ENCODE measurements around the gene OXER1. TPM values are rescaled to one million over a fixed set of nuclear protein-coding genes. Genes with fewer than 3 reads are reported as not detected.

OXER1 gene
- total and polyA plus RNA-seq, 4 donors = 2.2 to 8.1 (median 6.7) TPM

DNA sequence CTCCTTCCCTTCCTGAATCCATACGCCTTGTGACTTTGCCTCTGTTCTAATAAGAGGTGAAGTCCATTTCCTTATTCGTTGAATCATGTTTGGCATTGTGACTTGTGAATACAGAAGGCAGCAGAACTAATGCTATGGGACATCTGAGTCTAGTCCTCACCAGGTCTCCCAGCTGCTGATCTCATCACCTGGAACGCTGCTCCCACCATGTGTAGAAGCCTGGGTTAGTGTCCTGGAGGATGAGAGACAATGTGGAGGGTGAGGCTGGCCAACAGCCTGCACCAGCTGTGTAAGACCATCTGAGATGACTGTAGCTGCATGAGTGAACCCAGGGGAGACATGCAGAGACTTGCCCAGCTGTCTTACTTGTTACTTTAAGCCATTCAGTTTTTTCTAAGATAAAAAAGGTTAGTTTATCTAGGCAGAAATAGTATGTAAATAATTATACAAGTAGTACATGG is 31.9 kb upstream of the OXER1 start:
- H3K9me3 ChIP-seq (ENCODE audit: control insufficient read depth in 4 of 4, low read length in 3 of 4) = no peaks in the 10 kb centered on the region
- WGBS = 26% methylated on average over 3 of the region's 3 CpGs
- DNase-seq (ENCODE audit: low spot score) = no peak
- H3K27me3 ChIP-seq (ENCODE audit: control insufficient read depth in 4 of 4, insufficient read depth in 4 of 4, low read length in 3 of 4) = no peaks in the 10 kb centered on the region
- peak overlapping the region in 2 of 3 donors; percentile 14 to 83 for H3K4me3 ChIP-seq (ENCODE audit: low read depth in 1 of 3, low read length in 3 of 3)
- H3K9ac ChIP-seq (ENCODE audit: low read depth in 1 of 2, low read length in 2 of 2) = peak overlapping the region; percentile 72 to 90
- TF ChIP-seq FOXA2 (IDR thresholded peaks at IDR 0.05) = no peak
- TF ChIP-seq, protein P1, sequence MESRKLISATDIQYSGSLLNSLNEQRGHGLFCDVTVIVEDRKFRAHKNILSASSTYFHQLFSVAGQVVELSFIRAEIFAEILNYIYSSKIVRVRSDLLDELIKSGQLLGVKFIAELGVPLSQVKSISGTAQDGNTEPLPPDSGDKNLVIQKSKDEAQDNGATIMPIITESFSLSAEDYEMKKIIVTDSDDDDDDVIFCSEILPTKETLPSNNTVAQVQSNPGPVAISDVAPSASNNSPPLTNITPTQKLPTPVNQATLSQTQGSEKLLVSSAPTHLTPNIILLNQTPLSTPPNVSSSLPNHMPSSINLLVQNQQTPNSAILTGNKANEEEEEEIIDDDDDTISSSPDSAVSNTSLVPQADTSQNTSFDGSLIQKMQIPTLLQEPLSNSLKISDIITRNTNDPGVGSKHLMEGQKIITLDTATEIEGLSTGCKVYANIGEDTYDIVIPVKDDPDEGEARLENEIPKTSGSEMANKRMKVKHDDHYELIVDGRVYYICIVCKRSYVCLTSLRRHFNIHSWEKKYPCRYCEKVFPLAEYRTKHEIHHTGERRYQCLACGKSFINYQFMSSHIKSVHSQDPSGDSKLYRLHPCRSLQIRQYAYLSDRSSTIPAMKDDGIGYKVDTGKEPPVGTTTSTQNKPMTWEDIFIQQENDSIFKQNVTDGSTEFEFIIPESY (IDR thresholded peaks at IDR 0.05) = no peak
- no peak for TF ChIP-seq MAX (IDR thresholded peaks at IDR 0.05)
- no peak for TF ChIP-seq HNF4G (IDR thresholded peaks at IDR 0.05)
- no peak for TF ChIP-seq HNF4A (conservative IDR thresholded peaks at IDR 0.05)
- TF ChIP-seq, protein P2, sequence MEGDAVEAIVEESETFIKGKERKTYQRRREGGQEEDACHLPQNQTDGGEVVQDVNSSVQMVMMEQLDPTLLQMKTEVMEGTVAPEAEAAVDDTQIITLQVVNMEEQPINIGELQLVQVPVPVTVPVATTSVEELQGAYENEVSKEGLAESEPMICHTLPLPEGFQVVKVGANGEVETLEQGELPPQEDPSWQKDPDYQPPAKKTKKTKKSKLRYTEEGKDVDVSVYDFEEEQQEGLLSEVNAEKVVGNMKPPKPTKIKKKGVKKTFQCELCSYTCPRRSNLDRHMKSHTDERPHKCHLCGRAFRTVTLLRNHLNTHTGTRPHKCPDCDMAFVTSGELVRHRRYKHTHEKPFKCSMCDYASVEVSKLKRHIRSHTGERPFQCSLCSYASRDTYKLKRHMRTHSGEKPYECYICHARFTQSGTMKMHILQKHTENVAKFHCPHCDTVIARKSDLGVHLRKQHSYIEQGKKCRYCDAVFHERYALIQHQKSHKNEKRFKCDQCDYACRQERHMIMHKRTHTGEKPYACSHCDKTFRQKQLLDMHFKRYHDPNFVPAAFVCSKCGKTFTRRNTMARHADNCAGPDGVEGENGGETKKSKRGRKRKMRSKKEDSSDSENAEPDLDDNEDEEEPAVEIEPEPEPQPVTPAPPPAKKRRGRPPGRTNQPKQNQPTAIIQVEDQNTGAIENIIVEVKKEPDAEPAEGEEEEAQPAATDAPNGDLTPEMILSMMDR (IDR thresholded peaks at IDR 0.05; ENCODE audit: low read depth, low read length, missing input control) = no peak
- TF ChIP-seq NR2F2 (IDR thresholded peaks at IDR 0.05) = no peak
- no peak for TF ChIP-seq ATF3 (IDR thresholded peaks at IDR 0.05)
- no peak for TF ChIP-seq SP1 (IDR thresholded peaks at IDR 0.05)
- no peak for TF ChIP-seq GABPA (IDR thresholded peaks at IDR 0.05 in 1 of 2, conservative IDR thresholded peaks at IDR 0.05 in 1 of 2)
- peaks cover 5 to 26% (median 15%) of the 10 kb centered on the region in 4 donors for H3K4me1 ChIP-seq (ENCODE audit: control insufficient read depth in 4 of 4, insufficient read depth in 4 of 4, low read length in 3 of 4)
- H3K27ac ChIP-seq (ENCODE audit: low read depth in 1 of 2, low read length in 2 of 2) = peak overlapping the region; percentile 10 to 64
- peaks cover 0 to 5% (median 0%) of the 10 kb centered on the region in 4 donors for H3K36me3 ChIP-seq (ENCODE audit: control insufficient read depth in 4 of 4, insufficient read depth in 3 of 4, low read depth in 1 of 4, low read length in 3 of 4)

DNA sequence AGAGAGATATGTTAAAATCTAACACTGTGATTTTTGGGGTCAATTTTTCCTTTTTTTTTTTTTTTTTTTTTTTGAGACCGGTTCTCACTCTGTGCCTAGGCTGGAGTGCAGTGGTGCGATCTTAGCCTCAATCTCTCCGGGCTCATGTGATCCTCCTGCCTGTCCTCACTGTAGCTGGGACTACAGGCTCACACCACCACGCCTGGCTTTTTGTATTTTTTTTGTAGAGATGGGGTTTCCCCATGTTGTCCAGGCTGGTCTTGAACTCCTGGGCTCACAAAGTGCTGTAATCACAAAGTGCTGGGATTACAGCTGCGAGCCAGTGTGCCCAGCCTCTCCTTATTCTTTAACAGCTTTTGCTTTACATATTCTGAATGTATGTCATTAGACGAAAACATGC is 31.3 kb upstream of the OXER1 start:
- peak overlapping the region in 2 of 3 donors; percentile 63 to 83 for H3K4me3 ChIP-seq (ENCODE audit: low read depth in 1 of 3, low read length in 3 of 3)
- H3K27me3 ChIP-seq (ENCODE audit: control insufficient read depth in 4 of 4, insufficient read depth in 4 of 4, low read length in 3 of 4) = no peaks in the 10 kb centered on the region
- H3K9ac ChIP-seq (ENCODE audit: low read depth in 1 of 2, low read length in 2 of 2) = peak overlapping the region; percentile 72 to 90
- DNase-seq (ENCODE audit: low spot score) = no peak
- peaks cover 0 to 5% (median 0%) of the 10 kb centered on the region in 4 donors for H3K36me3 ChIP-seq (ENCODE audit: control insufficient read depth in 4 of 4, insufficient read depth in 3 of 4, low read depth in 1 of 4, low read length in 3 of 4)
- WGBS = 38% methylated on average over 6 of the region's 6 CpGs
- peak overlapping the region in 1 of 2 donors; percentile 97 for H3K27ac ChIP-seq (ENCODE audit: low read depth in 1 of 2, low read length in 2 of 2)
- H3K9me3 ChIP-seq (ENCODE audit: control insufficient read depth in 4 of 4, low read length in 3 of 4) = no peaks in the 10 kb centered on the region
- TF ChIP-seq YY1 (IDR thresholded peaks at IDR 0.05) (no peak), HNF4G (IDR thresholded peaks at IDR 0.05) (no peak), ATF3 (IDR thresholded peaks at IDR 0.05) (no peak), JUND (IDR thresholded peaks at IDR 0.05) (no peak), GABPA (IDR thresholded peaks at IDR 0.05 in 1 of 2, conservative IDR thresholded peaks at IDR 0.05 in 1 of 2) (no peak), EGR1 (IDR thresholded peaks at IDR 0.05; ENCODE audit: low read depth in 2 of 2) (no peak), FOXA1 (IDR thresholded peaks at IDR 0.05) (no peak), SP1 (IDR thresholded peaks at IDR 0.05) (no peak)
- TF ChIP-seq, protein P3, sequence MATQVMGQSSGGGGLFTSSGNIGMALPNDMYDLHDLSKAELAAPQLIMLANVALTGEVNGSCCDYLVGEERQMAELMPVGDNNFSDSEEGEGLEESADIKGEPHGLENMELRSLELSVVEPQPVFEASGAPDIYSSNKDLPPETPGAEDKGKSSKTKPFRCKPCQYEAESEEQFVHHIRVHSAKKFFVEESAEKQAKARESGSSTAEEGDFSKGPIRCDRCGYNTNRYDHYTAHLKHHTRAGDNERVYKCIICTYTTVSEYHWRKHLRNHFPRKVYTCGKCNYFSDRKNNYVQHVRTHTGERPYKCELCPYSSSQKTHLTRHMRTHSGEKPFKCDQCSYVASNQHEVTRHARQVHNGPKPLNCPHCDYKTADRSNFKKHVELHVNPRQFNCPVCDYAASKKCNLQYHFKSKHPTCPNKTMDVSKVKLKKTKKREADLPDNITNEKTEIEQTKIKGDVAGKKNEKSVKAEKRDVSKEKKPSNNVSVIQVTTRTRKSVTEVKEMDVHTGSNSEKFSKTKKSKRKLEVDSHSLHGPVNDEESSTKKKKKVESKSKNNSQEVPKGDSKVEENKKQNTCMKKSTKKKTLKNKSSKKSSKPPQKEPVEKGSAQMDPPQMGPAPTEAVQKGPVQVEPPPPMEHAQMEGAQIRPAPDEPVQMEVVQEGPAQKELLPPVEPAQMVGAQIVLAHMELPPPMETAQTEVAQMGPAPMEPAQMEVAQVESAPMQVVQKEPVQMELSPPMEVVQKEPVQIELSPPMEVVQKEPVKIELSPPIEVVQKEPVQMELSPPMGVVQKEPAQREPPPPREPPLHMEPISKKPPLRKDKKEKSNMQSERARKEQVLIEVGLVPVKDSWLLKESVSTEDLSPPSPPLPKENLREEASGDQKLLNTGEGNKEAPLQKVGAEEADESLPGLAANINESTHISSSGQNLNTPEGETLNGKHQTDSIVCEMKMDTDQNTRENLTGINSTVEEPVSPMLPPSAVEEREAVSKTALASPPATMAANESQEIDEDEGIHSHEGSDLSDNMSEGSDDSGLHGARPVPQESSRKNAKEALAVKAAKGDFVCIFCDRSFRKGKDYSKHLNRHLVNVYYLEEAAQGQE (IDR thresholded peaks at IDR 0.05) = no peak
- peaks cover 5 to 29% (median 18%) of the 10 kb centered on the region in 4 donors for H3K4me1 ChIP-seq (ENCODE audit: control insufficient read depth in 4 of 4, insufficient read depth in 4 of 4, low read length in 3 of 4)

All from liver (tissue), 9 donors.